ENCODE data around the gene PCGF1. TPM values are rescaled to one million over a fixed set of nuclear protein-coding genes. Genes with fewer than 3 reads are reported as not detected.

Gene PCGF1
- total and polyA plus RNA-seq, 4 donors, result 3.3 to 12.5 (median 10.9) TPM

DNA sequence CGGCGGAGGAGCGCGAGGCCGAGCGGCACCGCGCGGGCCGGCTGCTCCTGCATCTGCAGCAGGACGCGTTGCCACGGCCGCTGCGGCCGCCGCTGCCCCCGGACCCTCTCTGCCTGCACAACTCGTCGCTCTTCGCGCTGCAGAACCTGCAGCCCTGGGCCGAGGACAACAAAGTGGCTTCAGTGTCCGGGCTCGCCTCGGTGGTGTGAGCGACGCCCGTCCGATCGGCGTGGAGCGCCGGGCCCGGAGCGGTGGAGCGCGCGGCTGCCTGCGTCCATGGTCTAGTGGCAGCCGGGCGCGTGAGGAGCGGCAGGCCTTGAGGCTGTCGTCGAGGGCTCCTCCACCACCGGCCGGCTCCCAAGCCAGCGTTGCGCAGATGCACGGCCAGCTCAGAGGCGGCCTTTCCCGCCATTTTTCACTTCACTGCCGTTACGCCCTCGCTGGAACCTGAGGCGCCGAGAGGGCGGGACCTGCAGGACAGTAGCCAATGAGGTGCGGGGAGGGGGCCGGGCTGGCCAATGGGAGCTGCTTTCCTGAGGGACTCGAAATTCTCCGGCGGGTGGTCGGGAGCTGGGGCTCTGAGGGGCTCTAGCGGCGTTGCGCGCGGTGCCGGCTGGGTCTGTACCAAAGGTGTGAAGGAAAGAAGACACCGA, 8.6 kb upstream of the PCGF1 start:
- WGBS, result 11% methylated on average over 72 of the region's 72 CpGs
- DNase-seq (ENCODE audit: low spot score), result peak; percentile 85
- TF ChIP-seq, protein P1, sequence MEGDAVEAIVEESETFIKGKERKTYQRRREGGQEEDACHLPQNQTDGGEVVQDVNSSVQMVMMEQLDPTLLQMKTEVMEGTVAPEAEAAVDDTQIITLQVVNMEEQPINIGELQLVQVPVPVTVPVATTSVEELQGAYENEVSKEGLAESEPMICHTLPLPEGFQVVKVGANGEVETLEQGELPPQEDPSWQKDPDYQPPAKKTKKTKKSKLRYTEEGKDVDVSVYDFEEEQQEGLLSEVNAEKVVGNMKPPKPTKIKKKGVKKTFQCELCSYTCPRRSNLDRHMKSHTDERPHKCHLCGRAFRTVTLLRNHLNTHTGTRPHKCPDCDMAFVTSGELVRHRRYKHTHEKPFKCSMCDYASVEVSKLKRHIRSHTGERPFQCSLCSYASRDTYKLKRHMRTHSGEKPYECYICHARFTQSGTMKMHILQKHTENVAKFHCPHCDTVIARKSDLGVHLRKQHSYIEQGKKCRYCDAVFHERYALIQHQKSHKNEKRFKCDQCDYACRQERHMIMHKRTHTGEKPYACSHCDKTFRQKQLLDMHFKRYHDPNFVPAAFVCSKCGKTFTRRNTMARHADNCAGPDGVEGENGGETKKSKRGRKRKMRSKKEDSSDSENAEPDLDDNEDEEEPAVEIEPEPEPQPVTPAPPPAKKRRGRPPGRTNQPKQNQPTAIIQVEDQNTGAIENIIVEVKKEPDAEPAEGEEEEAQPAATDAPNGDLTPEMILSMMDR (IDR thresholded peaks at IDR 0.05; ENCODE audit: low read depth, low read length, missing input control), result no peak
- TF ChIP-seq NR2F2 (IDR thresholded peaks at IDR 0.05) (no peak), GABPA (IDR thresholded peaks at IDR 0.05 in 1 of 2, conservative IDR thresholded peaks at IDR 0.05 in 1 of 2) (no peak), RXRA (IDR thresholded peaks at IDR 0.05) (no peak), HNF4A (conservative IDR thresholded peaks at IDR 0.05) (no peak), TAF1 (conservative IDR thresholded peaks at IDR 0.05) (no peak), JUND (IDR thresholded peaks at IDR 0.05) (no peak), FOXA2 (IDR thresholded peaks at IDR 0.05) (no peak), EGR1 (IDR thresholded peaks at IDR 0.05; ENCODE audit: low read depth in 2 of 2) (no peak), SP1 (IDR thresholded peaks at IDR 0.05) (no peak), YY1 (IDR thresholded peaks at IDR 0.05) (no peak), FOXA1 (IDR thresholded peaks at IDR 0.05) (no peak)
- TF ChIP-seq, protein P2, sequence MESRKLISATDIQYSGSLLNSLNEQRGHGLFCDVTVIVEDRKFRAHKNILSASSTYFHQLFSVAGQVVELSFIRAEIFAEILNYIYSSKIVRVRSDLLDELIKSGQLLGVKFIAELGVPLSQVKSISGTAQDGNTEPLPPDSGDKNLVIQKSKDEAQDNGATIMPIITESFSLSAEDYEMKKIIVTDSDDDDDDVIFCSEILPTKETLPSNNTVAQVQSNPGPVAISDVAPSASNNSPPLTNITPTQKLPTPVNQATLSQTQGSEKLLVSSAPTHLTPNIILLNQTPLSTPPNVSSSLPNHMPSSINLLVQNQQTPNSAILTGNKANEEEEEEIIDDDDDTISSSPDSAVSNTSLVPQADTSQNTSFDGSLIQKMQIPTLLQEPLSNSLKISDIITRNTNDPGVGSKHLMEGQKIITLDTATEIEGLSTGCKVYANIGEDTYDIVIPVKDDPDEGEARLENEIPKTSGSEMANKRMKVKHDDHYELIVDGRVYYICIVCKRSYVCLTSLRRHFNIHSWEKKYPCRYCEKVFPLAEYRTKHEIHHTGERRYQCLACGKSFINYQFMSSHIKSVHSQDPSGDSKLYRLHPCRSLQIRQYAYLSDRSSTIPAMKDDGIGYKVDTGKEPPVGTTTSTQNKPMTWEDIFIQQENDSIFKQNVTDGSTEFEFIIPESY (IDR thresholded peaks at IDR 0.05), result no peak
- TF ChIP-seq, protein P3, sequence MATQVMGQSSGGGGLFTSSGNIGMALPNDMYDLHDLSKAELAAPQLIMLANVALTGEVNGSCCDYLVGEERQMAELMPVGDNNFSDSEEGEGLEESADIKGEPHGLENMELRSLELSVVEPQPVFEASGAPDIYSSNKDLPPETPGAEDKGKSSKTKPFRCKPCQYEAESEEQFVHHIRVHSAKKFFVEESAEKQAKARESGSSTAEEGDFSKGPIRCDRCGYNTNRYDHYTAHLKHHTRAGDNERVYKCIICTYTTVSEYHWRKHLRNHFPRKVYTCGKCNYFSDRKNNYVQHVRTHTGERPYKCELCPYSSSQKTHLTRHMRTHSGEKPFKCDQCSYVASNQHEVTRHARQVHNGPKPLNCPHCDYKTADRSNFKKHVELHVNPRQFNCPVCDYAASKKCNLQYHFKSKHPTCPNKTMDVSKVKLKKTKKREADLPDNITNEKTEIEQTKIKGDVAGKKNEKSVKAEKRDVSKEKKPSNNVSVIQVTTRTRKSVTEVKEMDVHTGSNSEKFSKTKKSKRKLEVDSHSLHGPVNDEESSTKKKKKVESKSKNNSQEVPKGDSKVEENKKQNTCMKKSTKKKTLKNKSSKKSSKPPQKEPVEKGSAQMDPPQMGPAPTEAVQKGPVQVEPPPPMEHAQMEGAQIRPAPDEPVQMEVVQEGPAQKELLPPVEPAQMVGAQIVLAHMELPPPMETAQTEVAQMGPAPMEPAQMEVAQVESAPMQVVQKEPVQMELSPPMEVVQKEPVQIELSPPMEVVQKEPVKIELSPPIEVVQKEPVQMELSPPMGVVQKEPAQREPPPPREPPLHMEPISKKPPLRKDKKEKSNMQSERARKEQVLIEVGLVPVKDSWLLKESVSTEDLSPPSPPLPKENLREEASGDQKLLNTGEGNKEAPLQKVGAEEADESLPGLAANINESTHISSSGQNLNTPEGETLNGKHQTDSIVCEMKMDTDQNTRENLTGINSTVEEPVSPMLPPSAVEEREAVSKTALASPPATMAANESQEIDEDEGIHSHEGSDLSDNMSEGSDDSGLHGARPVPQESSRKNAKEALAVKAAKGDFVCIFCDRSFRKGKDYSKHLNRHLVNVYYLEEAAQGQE (IDR thresholded peaks at IDR 0.05), result no peak
- TF ChIP-seq, protein P4, sequence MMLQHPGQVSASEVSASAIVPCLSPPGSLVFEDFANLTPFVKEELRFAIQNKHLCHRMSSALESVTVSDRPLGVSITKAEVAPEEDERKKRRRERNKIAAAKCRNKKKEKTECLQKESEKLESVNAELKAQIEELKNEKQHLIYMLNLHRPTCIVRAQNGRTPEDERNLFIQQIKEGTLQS (IDR thresholded peaks at IDR 0.05), result no peak
- TF ChIP-seq, protein P5, sequence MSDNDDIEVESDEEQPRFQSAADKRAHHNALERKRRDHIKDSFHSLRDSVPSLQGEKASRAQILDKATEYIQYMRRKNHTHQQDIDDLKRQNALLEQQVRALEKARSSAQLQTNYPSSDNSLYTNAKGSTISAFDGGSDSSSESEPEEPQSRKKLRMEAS (IDR thresholded peaks at IDR 0.05), result no peak

More for the DNA sequence above, 8.6 kb upstream of the PCGF1 start:
- Histone ChIP-seq H3K4me3 (ENCODE audit: low read depth in 1 of 3, low read length in 3 of 3) (peak overlapping the region in 2 of 3 donors; percentile 19 to 26), H3K9me3 (ENCODE audit: control insufficient read depth in 4 of 4, low read length in 3 of 4) (no peaks in the 10 kb centered on the region), H3K4me1 (ENCODE audit: control insufficient read depth in 4 of 4, insufficient read depth in 4 of 4, low read length in 3 of 4) (peaks cover 9 to 19% (median 13%) of the 10 kb centered on the region in 4 donors), H3K27me3 (ENCODE audit: control insufficient read depth in 4 of 4, insufficient read depth in 4 of 4, low read length in 3 of 4) (peaks cover 11 to 30% (median 13%) of the 10 kb centered on the region in 4 donors), H3K27ac (ENCODE audit: low read depth in 1 of 2, low read length in 2 of 2) (no peak overlapping the region), H3K36me3 (ENCODE audit: control insufficient read depth in 4 of 4, insufficient read depth in 3 of 4, low read depth in 1 of 4, low read length in 3 of 4) (no peaks in the 10 kb centered on the region), H3K9ac (ENCODE audit: low read depth in 1 of 2, low read length in 2 of 2) (no peak overlapping the region)
